GM12874 (cell line): ENCODE measurements around the gene BTN1A1.

Source experiments
- TF ChIP-seq, protein P1 (sequence below): IDR thresholded peaks from 2 replicates; pipeline ENCODE4 v1.5.1; 2011; ENCODE audit warnings: low read depth, mild to moderate bottlenecking, control low read depth, low read length, moderate library complexity; ENCODE audit not compliant: insufficient read depth

Gene BTN1A1, protein sequence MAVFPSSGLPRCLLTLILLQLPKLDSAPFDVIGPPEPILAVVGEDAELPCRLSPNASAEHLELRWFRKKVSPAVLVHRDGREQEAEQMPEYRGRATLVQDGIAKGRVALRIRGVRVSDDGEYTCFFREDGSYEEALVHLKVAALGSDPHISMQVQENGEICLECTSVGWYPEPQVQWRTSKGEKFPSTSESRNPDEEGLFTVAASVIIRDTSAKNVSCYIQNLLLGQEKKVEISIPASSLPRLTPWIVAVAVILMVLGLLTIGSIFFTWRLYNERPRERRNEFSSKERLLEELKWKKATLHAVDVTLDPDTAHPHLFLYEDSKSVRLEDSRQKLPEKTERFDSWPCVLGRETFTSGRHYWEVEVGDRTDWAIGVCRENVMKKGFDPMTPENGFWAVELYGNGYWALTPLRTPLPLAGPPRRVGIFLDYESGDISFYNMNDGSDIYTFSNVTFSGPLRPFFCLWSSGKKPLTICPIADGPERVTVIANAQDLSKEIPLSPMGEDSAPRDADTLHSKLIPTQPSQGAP

DNA sequence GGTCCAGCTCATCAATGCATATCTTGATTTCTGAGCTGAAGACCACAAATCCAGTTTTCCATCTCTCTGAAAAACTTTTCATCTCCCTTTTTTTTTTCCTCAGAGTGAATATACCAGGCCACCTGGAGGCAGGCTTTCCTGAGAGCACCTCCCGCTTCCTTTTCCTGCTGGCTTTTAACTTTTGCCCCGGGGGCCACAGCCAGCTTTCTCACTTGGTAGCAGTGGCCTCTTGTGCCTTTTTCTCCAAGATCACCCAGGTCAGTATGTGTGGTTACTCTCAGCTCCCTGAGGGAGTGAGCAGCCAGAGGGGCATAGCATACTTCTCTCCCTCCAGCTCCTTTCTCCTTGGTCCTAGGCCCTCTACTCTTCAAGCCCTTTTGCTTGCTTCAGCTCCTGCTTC lies at the start of gene BTN1A1:
TSS of gene BTN1A1 (plus strand) at position 202 of the 400 bp plus-strand sequence. CDS start 984 bp downstream, outside the sequence.
- TF ChIP-seq, protein P1, sequence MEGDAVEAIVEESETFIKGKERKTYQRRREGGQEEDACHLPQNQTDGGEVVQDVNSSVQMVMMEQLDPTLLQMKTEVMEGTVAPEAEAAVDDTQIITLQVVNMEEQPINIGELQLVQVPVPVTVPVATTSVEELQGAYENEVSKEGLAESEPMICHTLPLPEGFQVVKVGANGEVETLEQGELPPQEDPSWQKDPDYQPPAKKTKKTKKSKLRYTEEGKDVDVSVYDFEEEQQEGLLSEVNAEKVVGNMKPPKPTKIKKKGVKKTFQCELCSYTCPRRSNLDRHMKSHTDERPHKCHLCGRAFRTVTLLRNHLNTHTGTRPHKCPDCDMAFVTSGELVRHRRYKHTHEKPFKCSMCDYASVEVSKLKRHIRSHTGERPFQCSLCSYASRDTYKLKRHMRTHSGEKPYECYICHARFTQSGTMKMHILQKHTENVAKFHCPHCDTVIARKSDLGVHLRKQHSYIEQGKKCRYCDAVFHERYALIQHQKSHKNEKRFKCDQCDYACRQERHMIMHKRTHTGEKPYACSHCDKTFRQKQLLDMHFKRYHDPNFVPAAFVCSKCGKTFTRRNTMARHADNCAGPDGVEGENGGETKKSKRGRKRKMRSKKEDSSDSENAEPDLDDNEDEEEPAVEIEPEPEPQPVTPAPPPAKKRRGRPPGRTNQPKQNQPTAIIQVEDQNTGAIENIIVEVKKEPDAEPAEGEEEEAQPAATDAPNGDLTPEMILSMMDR: no peak

DNA sequence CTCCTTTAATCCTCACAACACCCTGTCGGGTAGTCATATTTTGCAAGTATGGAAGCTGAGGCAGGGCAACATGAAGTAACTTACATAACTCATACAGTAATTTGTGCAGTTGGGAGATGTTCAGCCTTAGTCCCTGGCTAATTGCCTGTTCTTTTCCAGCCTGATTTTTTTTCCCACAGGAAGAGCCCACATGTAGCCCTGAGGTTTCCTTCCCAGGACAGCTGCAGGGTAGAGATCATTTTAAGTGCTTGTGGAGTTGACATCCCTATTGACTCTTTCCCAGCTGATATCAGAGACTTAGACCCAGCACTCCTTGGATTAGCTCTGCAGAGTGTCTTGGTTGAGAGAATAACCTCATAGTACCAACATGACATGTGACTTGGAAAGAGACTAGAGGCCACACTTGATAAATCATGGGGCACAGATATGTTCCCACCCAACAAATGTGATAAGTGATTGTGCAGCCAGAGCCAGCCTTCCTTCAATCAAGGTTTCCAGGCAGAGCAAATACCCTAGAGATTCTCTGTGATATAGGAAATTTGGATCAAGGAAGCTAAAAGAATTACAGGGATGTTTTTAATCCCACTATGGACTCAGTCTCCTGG lies 47.4 kb upstream of the BTN1A1 start:
- TF ChIP-seq, protein P1: no peak

DNA sequence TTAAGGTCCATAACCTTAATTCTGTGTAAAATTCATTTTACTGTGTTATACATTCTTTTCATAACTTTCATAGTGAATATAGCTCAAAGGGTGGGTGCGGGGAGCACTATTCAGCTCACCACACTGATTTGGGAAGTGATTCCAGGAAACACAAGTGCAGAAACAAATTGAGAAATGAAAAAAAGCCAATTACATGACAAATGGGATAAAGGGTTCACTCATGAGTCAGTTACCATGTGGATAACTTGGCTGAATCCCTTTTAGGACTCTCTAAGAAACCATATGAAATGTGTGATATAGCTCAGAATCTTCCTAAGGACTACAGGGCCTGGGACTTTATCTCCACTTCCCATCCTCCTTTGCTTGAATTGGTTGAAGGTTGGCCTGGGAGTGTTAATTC lies 45.5 kb upstream of the BTN1A1 start:
- TF ChIP-seq, protein P1: no peak

DNA sequence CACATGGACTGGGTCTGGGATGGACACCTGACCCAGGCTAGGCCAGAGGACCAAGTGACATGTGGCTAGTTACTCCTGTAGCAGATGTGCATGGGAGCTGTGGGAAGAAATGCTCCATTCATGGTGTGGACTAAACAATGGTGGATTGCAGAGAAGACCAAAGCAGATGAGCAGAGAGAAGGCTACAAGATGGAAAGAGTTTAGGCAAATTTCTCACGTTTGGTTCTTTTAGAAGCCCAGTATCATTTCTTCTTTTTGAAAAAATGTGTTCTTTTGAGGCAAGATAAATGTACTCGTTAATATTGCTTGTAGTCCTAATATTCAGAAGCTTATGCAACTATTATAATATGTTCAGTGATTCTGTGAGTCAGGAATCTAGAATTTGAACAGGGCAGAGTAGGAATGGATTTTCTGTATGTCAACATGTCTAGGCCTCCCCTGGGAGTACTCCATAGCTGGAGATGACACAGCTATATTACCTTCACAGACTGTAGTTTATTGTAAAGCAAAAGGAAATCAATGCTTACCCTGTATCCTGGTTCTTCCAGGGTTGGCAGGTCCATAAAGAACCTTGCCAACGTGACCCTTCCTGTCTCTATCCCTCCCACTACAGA lies 44.6 kb upstream of the BTN1A1 start:
- TF ChIP-seq, protein P1: no peak

DNA sequence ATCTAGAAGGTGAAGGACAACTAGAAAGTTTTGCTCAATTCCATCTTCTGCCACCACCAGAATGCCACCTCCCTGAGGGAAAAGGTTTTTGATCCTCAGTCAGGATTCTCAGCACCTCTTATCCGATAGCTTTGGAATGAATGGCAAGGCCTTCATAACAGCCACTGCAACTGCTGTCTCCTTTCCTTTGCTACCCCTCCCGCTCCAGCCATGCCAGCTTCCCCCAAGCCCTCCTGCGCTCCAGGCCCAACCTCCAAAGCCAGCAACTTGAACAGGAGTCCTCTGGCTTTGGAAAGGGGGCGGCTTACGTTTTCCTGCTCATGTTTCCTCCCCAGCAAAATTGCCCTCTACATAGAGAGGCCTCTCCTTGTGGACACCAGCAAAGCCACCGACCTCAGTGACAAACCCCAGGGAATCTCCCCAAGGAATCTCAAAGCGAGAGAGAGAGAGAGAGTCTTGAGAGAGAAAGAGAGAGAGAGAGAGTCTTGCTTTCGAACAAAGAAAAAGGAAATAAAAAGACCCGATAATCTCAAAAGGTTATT lies 42.8 kb upstream of the BTN1A1 start:
- TF ChIP-seq, protein P1: no peak

DNA sequence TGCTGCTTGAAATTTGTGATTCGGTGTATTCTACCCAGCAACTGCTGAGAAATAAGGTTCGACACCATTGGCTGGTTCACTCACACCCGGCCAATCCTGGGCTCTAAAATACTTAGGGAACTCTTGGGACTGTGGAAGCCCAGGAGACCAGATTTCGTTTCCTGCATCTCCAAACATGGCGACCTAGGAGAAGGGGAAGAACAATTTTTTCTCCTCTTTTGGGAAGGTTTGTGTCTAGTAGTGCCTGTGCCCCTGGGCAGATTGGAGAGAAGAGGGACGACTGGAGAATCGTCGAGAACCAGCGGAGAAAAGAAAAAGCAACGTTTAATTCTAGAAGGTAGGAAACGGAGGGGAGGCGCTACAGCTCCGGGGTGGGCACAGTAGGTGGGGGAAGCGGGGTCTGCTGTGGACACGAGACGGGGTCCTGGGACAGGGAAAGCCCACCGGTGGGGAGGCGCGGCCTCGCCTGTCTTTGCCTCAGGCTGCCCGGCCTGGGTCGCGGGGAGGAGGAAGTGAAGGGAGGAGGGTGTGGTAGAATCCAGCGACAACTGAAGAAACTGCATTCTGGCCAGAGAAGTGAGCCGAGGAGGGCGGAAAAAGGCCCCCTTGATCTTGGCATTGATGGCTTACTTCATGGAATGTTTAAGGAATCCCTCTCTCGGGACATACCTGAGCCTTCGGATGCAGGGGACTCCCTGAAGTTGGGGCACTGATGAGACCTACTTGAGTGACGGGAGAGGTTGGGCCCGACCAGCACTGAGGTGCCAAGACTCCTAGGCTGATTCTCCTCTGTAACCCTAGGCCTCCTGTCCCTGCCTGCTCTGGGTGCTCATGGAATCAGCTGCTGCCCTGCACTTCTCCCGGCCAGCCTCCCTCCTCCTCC lies 42.1 kb upstream of the BTN1A1 start, which contains the start of gene BTN2A1:
TSS of gene BTN2A1 (plus strand) at position 150 of the 883 bp plus-strand sequence. CDS start at position 832, 682 bp downstream.
- TF ChIP-seq, protein P1: no peak
